B cell (primary cell): ENCODE results near the gene CYP3A4. TPM values are rescaled to one million over a fixed set of nuclear protein-coding genes. Genes with fewer than 3 reads are reported as not detected.
"Not testable (repeated sequence)": the region's sequence is repeated elsewhere in the genome, so short reads cannot be mapped to it uniquely, and the experiment has no call there.

Experiments used
- ATAC-seq: fragments of 200-7000 bp; cut with Tn5 transposase; one replicate; pipeline ENCODE4 v1.10.0; 2021; ENCODE audit warnings: low read depth, mild to moderate bottlenecking, moderate number of reproducible peaks, moderate library complexity
- CTCF ChIA-PET: fragments of 350-600 bp; sonication (Branson Sonifier 250); formaldehyde crosslinking; loops from one replicate; lab custom pipeline; 2021; ENCODE audit warnings: antibody characterized with exemption, inconsistent platforms; lab: Charles Lee
- POLR2A ChIA-PET: fragments of 350-600 bp; sonication (Branson Sonifier 250); formaldehyde crosslinking; loops from one replicate; lab custom pipeline; 2021; ENCODE audit warnings: antibody characterized with exemption; lab: Charles Lee
- DNase-seq: peaks from one replicate; pipeline ENCODE4 v3.0.0; 2013
- H2AFZ ChIP-seq: 2 replicates; pipeline ENCODE4 v1.6.1; 2012; ENCODE audit warnings: mild to moderate bottlenecking, low read depth, low read length; ENCODE audit not compliant: insufficient read depth, poor library complexity, severe bottlenecking
- H3K27ac ChIP-seq, 2 donors: 1 replicate in 1 of 2; 2 replicates in 1 of 2; pipeline ENCODE4 v1.5.1; 2012 to 2013; ENCODE audit warnings: low read length in 2 of 2, mild to moderate bottlenecking in 2 of 2, moderate library complexity in 1 of 2
- H3K27me3 ChIP-seq, 4 experiments: fragments of 200-600 bp in 1 of 4; sonication (generic) in 1 of 4; replicated peaks in 1 of 4; 1 replicate in 2 of 4; 2 replicates in 2 of 4; pipeline versions ENCODE4 v1.6.1 to v1.7.0; 2013 to 2016; ENCODE audit warnings: low read length in 3 of 4, mild to moderate bottlenecking in 2 of 4, mixed read lengths in 1 of 4, moderate library complexity in 1 of 4; ENCODE audit not compliant: insufficient read depth in 4 of 4, control insufficient read depth in 3 of 4; ENCODE audit errors: control extremely low read depth in 1 of 4
- H3K36me3 ChIP-seq, 2 experiments: replicated peaks in 1 of 2; 1 replicate in 1 of 2; 2 replicates in 1 of 2; pipeline versions ENCODE4 v1.6.1 to v1.7.1; 2013; ENCODE audit warnings: low read length in 1 of 2; ENCODE audit not compliant: insufficient read depth in 2 of 2, control insufficient read depth in 1 of 2; ENCODE audit errors: control extremely low read depth in 1 of 2, extremely low read depth in 1 of 2
- H3K4me1 ChIP-seq, 2 donors: fragments of 200-600 bp in 1 of 2; sonication (generic) in 1 of 2; 1 replicate in 1 of 2; 2 replicates in 1 of 2; pipeline versions ENCODE4 v1.5.1 to v1.6.1; 2013 to 2017; ENCODE audit warnings: low read length in 2 of 2; ENCODE audit not compliant: control insufficient read depth in 2 of 2, insufficient read depth in 2 of 2
- H3K4me2 ChIP-seq: replicated peaks from 2 replicates; pipeline ENCODE3; 2012; ENCODE audit warnings: mild to moderate bottlenecking, low read depth, low read length; ENCODE audit not compliant: poor library complexity, severe bottlenecking
- H3K4me3 ChIP-seq, 5 experiments: fragments of 200-600 bp in 1 of 5; sonication (generic) in 1 of 5; 1 replicate in 3 of 5; 2 replicates in 2 of 5; pipeline versions ENCODE4 v1.5.1 to v1.7.0; 2011 to 2016; ENCODE audit warnings: low read length in 4 of 5, mild to moderate bottlenecking in 4 of 5, low read depth in 2 of 5, control low read depth in 1 of 5, moderate library complexity in 1 of 5; ENCODE audit not compliant: insufficient read depth in 1 of 5; ENCODE audit errors: control extremely low read depth in 1 of 5, extremely low read depth in 1 of 5
- H3K79me2 ChIP-seq: fragments of 200-600 bp; sonication (generic); one replicate; pipeline ENCODE4 v1.6.0; 2016; ENCODE audit warnings: low read length; ENCODE audit not compliant: control insufficient read depth, insufficient read depth
- H3K9ac ChIP-seq: fragments of 200-600 bp; sonication (generic); 2 replicates; pipeline ENCODE4 v1.6.1; 2017; ENCODE audit warnings: mild to moderate bottlenecking, low read length, moderate library complexity
- H3K9me3 ChIP-seq, 3 donors: one replicate each; pipeline versions ENCODE4 v1.6.1 to v1.7.1; 2013; ENCODE audit warnings: low read length in 2 of 3; ENCODE audit not compliant: control insufficient read depth in 2 of 3, insufficient read depth in 1 of 3; ENCODE audit errors: control extremely low read depth in 1 of 3
- H4K20me1 ChIP-seq: 2 replicates; pipeline ENCODE4 v1.6.0; 2012; ENCODE audit warnings: mild to moderate bottlenecking, low read length; ENCODE audit not compliant: insufficient read depth, control insufficient read depth, poor library complexity, severe bottlenecking
- H3K27ac Mint-ChIP-seq: one replicate; pipeline ENCODE4 v1.8.0; 2021; ENCODE audit warnings: mixed read lengths
- H3K27me3 Mint-ChIP-seq: one replicate; pipeline ENCODE4 v1.8.0; 2021; ENCODE audit warnings: mixed read lengths
- H3K4me1 Mint-ChIP-seq: one replicate; pipeline ENCODE4 v1.8.0; 2021; ENCODE audit warnings: mixed read lengths
- H3K4me3 Mint-ChIP-seq: one replicate; pipeline ENCODE4 v1.8.0; 2021; ENCODE audit warnings: mixed read lengths
- H3K9me3 Mint-ChIP-seq: one replicate; pipeline ENCODE4 v1.8.0; 2022; ENCODE audit warnings: mixed read lengths; ENCODE audit not compliant: insufficient read depth
- CTCF ChIP-seq: fragments of 200-600 bp; IDR thresholded peaks from one replicate; pipeline ENCODE4 v1.8.0; 2022; ENCODE audit warnings: antibody characterized with exemption, mild to moderate bottlenecking
- EZH2 ChIP-seq: IDR thresholded peaks from 2 replicates; pipeline ENCODE4 v1.6.1; 2012; ENCODE audit warnings: borderline replicate concordance, low read depth, mild to moderate bottlenecking, moderate library complexity, low read length; ENCODE audit not compliant: insufficient read depth, poor library complexity, severe bottlenecking
- WGBS: methylation state at CpG from one replicate; pipeline ENCODE4 v1.1.5; 2013; ENCODE audit warnings: missing lambda C conversion rate; ENCODE audit not compliant: insufficient coverage; 5-methylcytosine and 5-hydroxymethylcytosine counted together
- intact Hi-C: fragments of 100-400 bp; cut with micrococcal nuclease; formaldehyde crosslinking; loops from one replicate; pipeline ENCODE4 v1.10.0; 2022
- polyA plus RNA-seq: library from polyadenylated mRNA; depleted of rRNA; stranded (reverse); fragments of >200 nt; gene quantifications from 2 replicates; pipeline ENCODE4 v1.2.3, GENCODE V29; 2012
- total RNA-seq, 2 donors: library from RNA; stranded (reverse); fragments of 120-200 nt in 1 of 2; gene quantifications; 1 replicate in 1 of 2; 2 replicates in 1 of 2; pipeline versions ENCODE4 v1.2.3 to v1.2.4, GENCODE V29; 2013 to 2022

The CYP3A4 gene
- total and polyA plus RNA-seq, 2 donors (not counting 1 experiment from before 2014, with no cell fraction given): not detected

DNA sequence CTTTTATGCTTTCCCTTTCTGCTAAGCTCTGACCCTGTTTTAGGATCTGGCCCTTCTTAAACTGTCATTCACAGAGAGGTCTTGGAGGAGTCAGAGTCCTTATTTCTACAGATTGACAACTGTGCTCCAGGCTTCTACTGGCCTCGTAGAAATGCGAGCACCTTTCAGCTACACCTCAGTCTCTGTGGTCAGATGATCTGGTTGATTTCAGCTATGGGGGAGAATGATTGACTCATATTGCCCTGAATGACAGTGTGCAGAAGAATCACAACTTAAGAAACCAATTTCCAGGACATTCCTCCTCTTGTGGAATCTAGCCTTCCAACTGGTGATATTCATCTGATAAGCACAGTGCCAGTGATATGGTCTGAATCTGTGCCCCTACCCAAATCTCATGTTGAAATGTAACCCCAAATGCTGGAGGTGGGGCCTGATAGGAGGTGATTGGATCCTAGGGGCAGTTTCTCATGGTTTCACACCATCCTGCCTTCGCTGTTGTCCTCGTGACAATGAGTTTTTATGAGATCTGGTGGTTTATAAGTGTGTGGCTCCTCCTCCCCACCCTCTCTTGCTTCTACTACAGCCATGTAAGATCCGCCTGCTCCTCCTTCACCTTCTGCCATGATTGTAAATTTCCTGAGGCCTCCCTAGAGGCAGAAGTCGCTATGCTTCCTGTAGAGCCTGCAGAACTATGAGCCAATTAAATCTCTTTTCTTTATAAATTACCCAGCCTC lies 35.0 kb downstream of the CYP3A4 start:
- Mint-ChIP-seq H3K4me1 (no peaks in the 10 kb centered on the region), H3K27me3 (peaks cover 34% of the 10 kb centered on the region), H3K27ac (no peak overlapping the region), H3K9me3 (peaks cover 13% of the 10 kb centered on the region), H3K4me3 (no peak overlapping the region)
- ChIA-PET CTCF (no interaction called here), POLR2A (no interaction called here)
- Histone ChIP-seq H3K9ac (no peak overlapping the region), H3K4me2 (no peak overlapping the region), H3K27ac (no peak overlapping the region), H3K79me2 (no peaks in the 10 kb centered on the region), H3K4me3 (no peak overlapping the region), H4K20me1 (no peaks in the 10 kb centered on the region), H3K27me3 (peaks cover 0 to 10% (median 0%) of the 10 kb centered on the region in 4 experiments), H3K9me3 (no peaks in the 10 kb centered on the region), H3K4me1 (no peaks in the 10 kb centered on the region), H2AFZ (no peak overlapping the region), H3K36me3 (no peaks in the 10 kb centered on the region)
- 70% methylated on average over 2 of the region's 6 CpGs for WGBS
- intact Hi-C loops: no loop called here
- ATAC-seq (no peak), DNase-seq (no peak)
- TF ChIP-seq EZH2 (no peak), CTCF (no peak)

GRCh38 chr7:99746915-99747314 lies 37.1 kb downstream of the CYP3A4 start:
- H3K9ac ChIP-seq, DNase-seq, POLR2A ChIA-PET, H3K4me1 ChIP-seq, H3K4me1 Mint-ChIP-seq, H3K27me3 ChIP-seq, H3K4me3 ChIP-seq, H4K20me1 ChIP-seq, H3K36me3 ChIP-seq, intact Hi-C loops, H2AFZ ChIP-seq, H3K4me3 Mint-ChIP-seq, CTCF ChIA-PET, H3K79me2 ChIP-seq, H3K9me3 ChIP-seq, ATAC-seq, H3K27ac ChIP-seq, H3K27ac Mint-ChIP-seq, H3K4me2 ChIP-seq: not testable (repeated sequence)
- Mint-ChIP-seq H3K9me3 (peaks cover 13% of the 10 kb centered on the region), H3K27me3 (peaks cover 26% of the 10 kb centered on the region)
- no CpG with 5 or more reads among the region's 3 CpGs for WGBS

DNA sequence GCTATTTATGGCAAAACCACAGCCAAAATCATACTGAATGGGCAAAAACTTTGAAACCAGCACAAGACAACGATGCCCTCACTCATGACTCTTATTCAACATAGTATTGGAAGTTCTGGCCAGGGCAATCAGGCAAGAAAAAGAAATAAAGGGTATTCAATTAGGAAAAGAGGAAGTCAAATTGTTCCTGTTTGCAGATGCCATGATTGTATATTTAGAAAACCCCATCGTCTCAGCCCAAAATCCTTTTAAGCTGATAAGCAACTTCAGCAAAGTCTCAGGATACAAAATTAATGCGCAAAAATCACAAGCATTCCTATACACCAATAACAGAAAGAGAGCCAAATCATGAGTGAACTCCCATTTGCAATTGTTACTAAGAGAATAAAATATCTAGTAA lies 38.6 kb downstream of the CYP3A4 start:
- H3K4me3 ChIP-seq, H3K79me2 ChIP-seq, POLR2A ChIA-PET, H3K9ac ChIP-seq, H3K4me2 ChIP-seq, H3K27ac ChIP-seq, DNase-seq, H3K4me1 ChIP-seq, H3K27ac Mint-ChIP-seq, H3K9me3 ChIP-seq, intact Hi-C loops, H3K36me3 ChIP-seq, ATAC-seq, CTCF ChIA-PET, H2AFZ ChIP-seq, H3K4me1 Mint-ChIP-seq, H3K4me3 Mint-ChIP-seq, H3K27me3 ChIP-seq, H4K20me1 ChIP-seq: not testable (repeated sequence)
- Mint-ChIP-seq H3K9me3 (peaks cover 13% of the 10 kb centered on the region), H3K27me3 (peaks cover 37% of the 10 kb centered on the region)
- no CpG with 5 or more reads among the region's 3 CpGs for WGBS
